GM23338 (cell line): Measurements from ENCODE around the gene SYT7. TPM values are rescaled to one million over a fixed set of nuclear protein-coding genes. Genes with fewer than 3 reads are reported as not detected.

Source experiments
- ATAC-seq: fragments of 200-7000 bp; cut with Tn5 transposase; 3 replicates; pipeline ENCODE4 v1.9.1; 2020
- DNase-seq: peaks from one replicate; pipeline ENCODE4 v3.0.0-alpha.2; 2015; ENCODE audit warnings: low spot score
- H2AFZ ChIP-seq: fragments of 200-600 bp; sonication (generic); 2 replicates; pipeline ENCODE4 v1.8.0; 2016; ENCODE audit warnings: antibody characterized with exemption, mild to moderate bottlenecking, moderate library complexity
- H3F3A ChIP-seq: fragments of 200-600 bp; sonication (generic); replicated peaks from 2 replicates; pipeline ENCODE4 v1.8.0; 2017; ENCODE audit warnings: antibody characterized with exemption, mixed run types, low read depth
- H3K27ac ChIP-seq: fragments of 200-600 bp; sonication (generic); 2 replicates; pipeline ENCODE4 v1.6.1; 2016; ENCODE audit warnings: low read depth
- H3K27me3 ChIP-seq: fragments of 200-600 bp; sonication (generic); 2 replicates; pipeline ENCODE4 v1.8.0; 2016; ENCODE audit warnings: mild to moderate bottlenecking, mixed run types, moderate library complexity; ENCODE audit not compliant: insufficient read depth
- H3K36me3 ChIP-seq: fragments of 200-600 bp; sonication (generic); 2 replicates; pipeline ENCODE4 v1.8.0; 2016; ENCODE audit warnings: mild to moderate bottlenecking; ENCODE audit not compliant: insufficient read depth
- H3K4me1 ChIP-seq: fragments of 200-600 bp; sonication (generic); 2 replicates; pipeline ENCODE4 v1.8.0; 2016; ENCODE audit warnings: mild to moderate bottlenecking, moderate library complexity; ENCODE audit not compliant: insufficient read depth
- H3K4me2 ChIP-seq: fragments of 200-600 bp; sonication (generic); 2 replicates; pipeline ENCODE4 v1.7.1; 2017; ENCODE audit warnings: mixed run types
- H3K4me3 ChIP-seq: fragments of 200-600 bp; sonication (generic); 2 replicates; pipeline ENCODE4 v1.6.1; 2016; ENCODE audit warnings: mixed run types
- H3K79me2 ChIP-seq: fragments of 200-600 bp; sonication (generic); replicated peaks from 2 replicates; pipeline ENCODE4 v1.8.0; 2017; ENCODE audit warnings: mild to moderate bottlenecking; ENCODE audit not compliant: insufficient read depth
- H3K9me2 ChIP-seq: fragments of 200-600 bp; sonication (generic); 2 replicates; pipeline ENCODE4 v1.8.0; 2017; ENCODE audit not compliant: insufficient read depth
- H4K20me1 ChIP-seq: fragments of 200-600 bp; sonication (generic); replicated peaks from 2 replicates; pipeline ENCODE4 v1.8.0; 2017; ENCODE audit warnings: mild to moderate bottlenecking; ENCODE audit not compliant: insufficient read depth
- H3K27ac Mint-ChIP-seq: 2 replicates; pipeline ENCODE4 v1.8.0; 2020; ENCODE audit warnings: inconsistent platforms, mild to moderate bottlenecking, moderate library complexity, mixed read lengths
- H3K27me3 Mint-ChIP-seq: 3 replicates; pipeline ENCODE4 v1.8.0; 2022; ENCODE audit warnings: low read depth, mild to moderate bottlenecking, moderate library complexity, mixed read lengths, inconsistent platforms; ENCODE audit not compliant: insufficient read depth, poor library complexity
- H3K36me3 Mint-ChIP-seq: 3 replicates; pipeline ENCODE4 v1.8.0; 2021; ENCODE audit warnings: low read depth, mild to moderate bottlenecking, inconsistent platforms, moderate library complexity, mixed read lengths
- H3K4me1 Mint-ChIP-seq: 3 replicates; pipeline ENCODE4 v1.8.0; 2020; ENCODE audit warnings: mild to moderate bottlenecking, inconsistent platforms, mixed read lengths
- H3K4me3 Mint-ChIP-seq: 3 replicates; pipeline ENCODE4 v1.8.0; 2021; ENCODE audit warnings: moderate library complexity, mild to moderate bottlenecking, inconsistent platforms, mixed read lengths
- H3K9me3 Mint-ChIP-seq: 3 replicates; pipeline ENCODE4 v1.8.0; 2020; ENCODE audit warnings: moderate library complexity, mild to moderate bottlenecking, inconsistent platforms, mixed read lengths
- CREB1 ChIP-seq: fragments of 250-450 bp; sonication (Bioruptor Pico); IDR thresholded peaks from 2 replicates; pipeline ENCODE4 v1.5.0; 2020; ENCODE audit warnings: low read depth, mild to moderate bottlenecking, moderate library complexity
- CTCF ChIP-seq, 2 experiments: fragments of 200-600 bp in 1 of 2; sonication (generic) in 1 of 2; conservative IDR thresholded peaks; 2 replicates each; pipeline versions ENCODE4 v1.5.1 to v1.6.1; 2016 to 2017; ENCODE audit warnings: antibody characterized with exemption in 2 of 2, low read depth in 2 of 2, mild to moderate bottlenecking in 2 of 2, moderate library complexity in 1 of 2
- ETS1 ChIP-seq: IDR thresholded peaks from 2 replicates; pipeline ENCODE4 v1.6.1; 2016; ENCODE audit warnings: antibody characterized with exemption
- NANOG ChIP-seq: IDR thresholded peaks from 2 replicates; pipeline ENCODE4 v1.6.1; 2016; ENCODE audit warnings: antibody characterized with exemption, borderline replicate concordance
- POLR2AphosphoS5 ChIP-seq: IDR thresholded peaks from 2 replicates; pipeline ENCODE4 v1.6.1; 2016; ENCODE audit warnings: antibody characterized with exemption, low read depth
- REST ChIP-seq: IDR thresholded peaks from one replicate; pipeline ENCODE4 v1.6.1; 2018; ENCODE audit warnings: antibody characterized with exemption; ENCODE audit not compliant: unreplicated experiment
- STAT1 ChIP-seq: IDR thresholded peaks from one replicate; pipeline ENCODE4 v1.6.1; 2016; ENCODE audit warnings: antibody characterized with exemption; ENCODE audit not compliant: unreplicated experiment
- polyA plus RNA-seq: library from polyadenylated mRNA; unstranded; fragments of >200 nt; fragmentation: Nextera tagmentation; extraction: Ambion mirVana; gene quantifications from 2 replicates; pipeline ENCODE4 v1.2.1, GENCODE V29; 2016
- total RNA-seq: library from RNA; depleted of rRNA; stranded (reverse); fragments of >200 nt; shearing (Covaris generic); gene quantifications from 2 replicates; pipeline ENCODE4 v1.2.3, GENCODE V29; 2014

SYT7 gene
- total and polyA plus RNA-seq, 2 experiments from 2014 or later: 1.6 to 10.3 TPM

GRCh38 chr11:61531044-61531443, 49.8 kb downstream of the SYT7 start (continued):
- no peak for TF ChIP-seq NANOG
- TF ChIP-seq ETS1: no peak
- TF ChIP-seq STAT1: no peak
- TF ChIP-seq CTCF (conservative IDR thresholded peaks at IDR 0.05; ENCODE audit: low read depth in 2 of 2): no peak
- no peak for TF ChIP-seq POLR2AphosphoS5
- TF ChIP-seq CREB1 (CRISPR knock-in tag): no peak

- ATAC-seq (no peak), DNase-seq (no peak)
- Mint-ChIP-seq H3K4me1 (peaks cover 17% of the 10 kb centered on the region), H3K9me3 (no peaks in the 10 kb centered on the region), H3K4me3 (no peak overlapping the region), H3K27me3 (peaks cover 12% of the 10 kb centered on the region), H3K27ac (no peak overlapping the region), H3K36me3 (no peaks in the 10 kb centered on the region; the same call in 2 of the 3 replicates)
- H3K9me2 ChIP-seq: no peaks in the 10 kb centered on the region
- H3K4me3 ChIP-seq: no peak overlapping the region
- H3K4me1 ChIP-seq: no peaks in the 10 kb centered on the region
- no peaks in the 10 kb centered on the region for H3K36me3 ChIP-seq
- no peak for TF ChIP-seq REST
- H4K20me1 ChIP-seq: no peaks in the 10 kb centered on the region
- H3F3A ChIP-seq: no peaks in the 10 kb centered on the region
- H3K27ac ChIP-seq: no peak overlapping the region
- H3K4me2 ChIP-seq: no peak overlapping the region
- H3K27me3 ChIP-seq: no peaks in the 10 kb centered on the region
- no peaks in the 10 kb centered on the region for H3K79me2 ChIP-seq
- no peak overlapping the region for H2AFZ ChIP-seq
Measured at GRCh38 chr11:61529537-61530225, 51.2 kb downstream of the SYT7 start.
